ENCODE data around the gene VAPA.

The VAPA gene

DNA sequence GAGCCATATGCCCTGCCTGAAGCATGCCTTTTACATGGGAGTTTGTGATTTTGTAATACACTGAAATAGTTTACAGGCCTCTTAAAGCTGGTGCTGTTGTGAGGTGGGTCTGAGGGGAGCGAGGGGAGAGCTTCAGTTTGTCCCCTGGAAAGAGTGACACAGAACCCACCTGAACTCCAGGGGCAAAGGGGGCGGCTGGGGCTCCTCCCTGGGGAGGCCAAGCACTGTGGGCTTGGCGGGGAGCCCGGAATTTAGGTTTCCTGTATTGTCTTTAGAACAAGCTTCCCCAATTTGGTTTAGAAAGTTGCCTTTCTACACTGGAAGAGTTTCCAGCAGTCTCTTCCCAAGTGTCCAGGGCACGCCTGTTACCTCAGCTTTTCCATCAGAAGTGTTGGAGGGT is 75.7 kb downstream of the VAPA start:
- no peak for DNase-seq (ENCODE audit: extremely low read depth, low read depth)
- TF ChIP-seq, protein P1, sequence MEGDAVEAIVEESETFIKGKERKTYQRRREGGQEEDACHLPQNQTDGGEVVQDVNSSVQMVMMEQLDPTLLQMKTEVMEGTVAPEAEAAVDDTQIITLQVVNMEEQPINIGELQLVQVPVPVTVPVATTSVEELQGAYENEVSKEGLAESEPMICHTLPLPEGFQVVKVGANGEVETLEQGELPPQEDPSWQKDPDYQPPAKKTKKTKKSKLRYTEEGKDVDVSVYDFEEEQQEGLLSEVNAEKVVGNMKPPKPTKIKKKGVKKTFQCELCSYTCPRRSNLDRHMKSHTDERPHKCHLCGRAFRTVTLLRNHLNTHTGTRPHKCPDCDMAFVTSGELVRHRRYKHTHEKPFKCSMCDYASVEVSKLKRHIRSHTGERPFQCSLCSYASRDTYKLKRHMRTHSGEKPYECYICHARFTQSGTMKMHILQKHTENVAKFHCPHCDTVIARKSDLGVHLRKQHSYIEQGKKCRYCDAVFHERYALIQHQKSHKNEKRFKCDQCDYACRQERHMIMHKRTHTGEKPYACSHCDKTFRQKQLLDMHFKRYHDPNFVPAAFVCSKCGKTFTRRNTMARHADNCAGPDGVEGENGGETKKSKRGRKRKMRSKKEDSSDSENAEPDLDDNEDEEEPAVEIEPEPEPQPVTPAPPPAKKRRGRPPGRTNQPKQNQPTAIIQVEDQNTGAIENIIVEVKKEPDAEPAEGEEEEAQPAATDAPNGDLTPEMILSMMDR (IDR thresholded peaks at IDR 0.05; ENCODE audit: low read depth, low read length, missing control alignments) = no peak
- no peak overlapping the region for H3K4me3 ChIP-seq (replicated peaks; ENCODE audit: low read depth, low read length)

DNA sequence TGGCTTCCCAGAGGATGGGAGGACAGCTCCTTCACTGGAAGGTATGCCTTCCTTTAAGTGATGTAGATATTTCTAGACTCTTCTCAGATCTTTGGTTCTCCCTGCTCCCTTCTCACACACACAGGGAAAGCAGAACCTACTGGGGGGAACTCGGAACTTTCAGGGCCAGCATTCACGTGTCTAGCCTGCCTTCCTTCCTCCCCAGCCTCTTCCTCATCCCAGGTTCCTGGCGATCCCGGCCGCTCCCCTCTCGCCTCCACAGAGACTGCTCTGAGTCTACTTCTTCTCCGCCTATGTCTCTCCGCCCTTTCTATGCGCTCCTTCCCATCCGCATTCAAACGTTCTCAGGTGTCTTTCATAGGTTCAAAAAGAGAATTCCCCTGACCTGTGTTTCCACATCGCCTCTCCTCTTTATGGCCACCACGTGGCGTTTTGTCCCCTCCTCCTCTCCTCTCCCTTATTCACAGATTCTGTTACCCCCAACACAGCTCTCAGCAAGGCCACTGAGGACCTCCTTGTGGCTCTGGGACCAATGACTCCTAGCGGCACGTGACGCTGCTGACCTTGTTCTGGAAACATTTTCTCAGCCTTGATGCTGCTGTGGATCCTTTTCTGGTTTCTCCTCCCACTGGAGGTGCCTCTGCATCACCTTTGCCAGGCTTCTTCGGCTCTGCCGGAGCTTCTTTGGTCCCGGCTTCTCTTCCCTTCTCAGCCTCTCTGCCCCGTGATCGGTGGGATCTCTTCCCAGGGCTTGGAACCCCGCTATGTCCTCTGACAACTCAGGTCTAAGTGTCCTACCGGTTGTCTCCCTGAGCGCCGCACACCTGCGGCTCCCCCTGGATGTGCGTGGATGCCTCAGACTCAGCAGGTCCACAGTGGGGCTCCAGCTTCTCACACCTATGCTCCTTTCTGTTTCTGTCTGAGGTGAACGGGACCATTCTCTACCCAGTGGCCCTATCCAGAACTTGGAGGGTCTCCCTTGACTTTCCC is 77.5 kb downstream of the VAPA start:
- no peak for DNase-seq (ENCODE audit: extremely low read depth, low read depth)
- TF ChIP-seq, protein P1 (IDR thresholded peaks at IDR 0.05; ENCODE audit: low read depth, low read length, missing control alignments) = no peak
- no peak overlapping the region for H3K4me3 ChIP-seq (replicated peaks; ENCODE audit: low read depth, low read length)

DNA sequence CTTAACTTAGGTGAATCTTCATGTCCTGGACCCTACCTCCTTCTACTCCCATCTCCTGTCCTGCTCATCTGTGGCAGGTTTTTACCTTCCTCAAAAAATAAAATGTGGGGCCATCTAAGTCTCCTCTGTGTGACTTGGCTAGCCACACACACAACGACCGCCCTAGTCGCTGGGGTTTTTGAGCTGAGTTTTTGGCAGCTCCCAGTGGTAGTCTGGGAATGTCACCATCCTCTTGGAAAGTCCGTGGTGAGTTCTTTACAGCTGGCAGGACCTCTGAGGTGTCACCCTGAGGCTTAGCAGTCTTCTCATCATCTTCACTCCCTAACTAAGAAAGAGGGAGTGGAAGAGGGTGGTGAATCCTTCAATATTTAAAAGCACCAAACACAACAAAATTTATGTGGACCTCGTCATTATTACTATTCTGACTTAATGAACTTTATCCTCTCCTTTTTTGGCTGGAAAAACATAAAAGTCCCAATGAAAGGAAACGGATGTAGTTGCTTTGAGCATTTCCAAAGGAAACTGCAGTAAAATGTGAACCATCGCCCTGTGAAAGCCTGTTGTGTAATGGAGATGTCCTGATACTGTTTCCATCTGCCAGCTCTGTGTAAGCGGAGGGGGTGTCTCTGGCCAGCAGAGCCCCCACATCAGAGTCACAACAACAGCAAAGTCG is 78.6 kb downstream of the VAPA start:
- DNase-seq (ENCODE audit: extremely low read depth, low read depth) = no peak
- TF ChIP-seq, protein P1 (IDR thresholded peaks at IDR 0.05; ENCODE audit: low read depth, low read length, missing control alignments) = no peak
- H3K4me3 ChIP-seq (replicated peaks; ENCODE audit: low read depth, low read length) = no peak overlapping the region

DNA sequence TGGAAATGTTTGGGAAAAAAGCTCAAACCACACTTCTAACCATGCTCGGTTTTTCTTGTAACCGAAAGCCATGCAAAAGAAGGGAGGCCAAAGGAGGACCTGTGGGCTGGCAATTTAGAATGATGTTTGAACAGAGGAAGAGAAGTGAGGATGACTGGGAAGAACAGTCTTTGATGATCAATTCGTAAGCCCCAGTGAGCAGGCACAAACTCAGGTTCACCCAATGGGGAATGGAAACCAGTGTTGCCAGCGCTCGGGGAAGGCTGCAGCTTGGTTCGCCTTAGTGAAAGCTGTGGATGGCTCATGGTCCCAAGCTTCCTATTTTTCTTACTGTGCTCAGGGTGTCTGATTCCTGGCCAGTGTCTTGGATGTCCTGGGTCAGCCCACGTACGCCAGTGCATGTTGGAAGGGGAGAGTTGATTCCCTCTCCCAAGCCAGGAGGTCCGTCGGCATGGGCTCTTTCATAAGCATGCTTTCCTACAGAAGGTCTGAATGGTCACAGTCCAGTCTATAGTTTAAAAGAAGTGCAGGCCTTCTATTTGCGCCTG is 79.2 kb downstream of the VAPA start:
- DNase-seq (ENCODE audit: extremely low read depth, low read depth) = no peak
- H3K4me3 ChIP-seq (replicated peaks; ENCODE audit: low read depth, low read length) = no peak overlapping the region
- TF ChIP-seq, protein P1 (IDR thresholded peaks at IDR 0.05; ENCODE audit: low read depth, low read length, missing control alignments) = no peak

DNA sequence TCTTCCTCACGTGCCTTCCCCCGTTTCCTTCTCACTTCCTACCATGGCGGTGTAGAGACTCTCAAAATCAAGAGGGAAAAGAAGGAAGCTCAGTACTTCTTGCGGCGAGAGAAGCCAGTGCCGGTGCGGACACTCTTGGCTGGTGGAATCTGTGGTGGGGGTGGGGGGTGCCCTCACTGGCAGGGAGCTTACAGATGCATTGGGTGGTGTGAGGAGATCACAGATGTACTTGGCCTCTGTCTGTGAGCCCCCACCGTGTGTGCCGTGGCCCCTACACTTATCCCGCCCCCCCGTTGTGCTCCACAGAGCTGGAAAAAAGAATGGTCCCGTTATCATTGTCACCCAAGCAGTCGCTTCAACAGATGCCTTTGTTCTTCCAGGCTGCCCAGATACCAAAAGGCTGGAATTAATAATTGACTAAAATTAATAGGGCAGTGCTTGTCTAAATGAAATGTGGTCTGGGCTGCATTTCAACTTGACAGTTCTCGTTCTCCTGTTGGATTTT is 79.8 kb downstream of the VAPA start:
- TF ChIP-seq, protein P1 (IDR thresholded peaks at IDR 0.05; ENCODE audit: low read depth, low read length, missing control alignments) = no peak
- no peak for DNase-seq (ENCODE audit: extremely low read depth, low read depth)
- no peak overlapping the region for H3K4me3 ChIP-seq (replicated peaks; ENCODE audit: low read depth, low read length)

DNA sequence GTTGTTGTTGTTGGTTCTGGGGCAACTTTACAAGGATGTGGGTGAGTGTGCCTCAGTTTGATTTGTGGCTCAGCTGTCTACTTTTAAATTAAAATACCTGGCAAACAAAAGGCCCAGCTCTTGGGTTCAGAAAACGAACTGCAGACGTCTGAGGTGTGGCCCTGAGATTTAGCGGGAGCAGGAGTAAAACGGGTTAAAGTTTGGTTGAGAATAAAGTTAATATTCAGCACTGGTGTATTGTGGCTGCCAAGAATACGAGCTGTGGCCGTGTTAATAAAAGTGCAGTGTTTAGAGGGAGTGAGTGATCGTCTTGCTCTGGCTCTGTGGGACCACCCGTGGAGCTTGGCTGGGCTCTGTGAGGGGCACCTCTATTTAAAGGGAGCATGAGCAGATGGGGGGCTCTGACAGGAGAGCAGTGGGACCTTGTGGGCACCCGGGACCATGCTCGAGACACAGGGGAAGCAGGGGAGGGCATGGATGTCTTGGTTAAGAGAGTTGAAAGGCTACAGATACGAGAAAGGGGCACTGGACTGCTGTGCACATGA is 80.3 kb downstream of the VAPA start:
- no peak overlapping the region for H3K4me3 ChIP-seq (replicated peaks; ENCODE audit: low read depth, low read length)
- no peak for DNase-seq (ENCODE audit: extremely low read depth, low read depth)
- TF ChIP-seq, protein P1 (IDR thresholded peaks at IDR 0.05; ENCODE audit: low read depth, low read length, missing control alignments) = no peak
